ENCODE measurements around the gene GPNMB.

DNA sequence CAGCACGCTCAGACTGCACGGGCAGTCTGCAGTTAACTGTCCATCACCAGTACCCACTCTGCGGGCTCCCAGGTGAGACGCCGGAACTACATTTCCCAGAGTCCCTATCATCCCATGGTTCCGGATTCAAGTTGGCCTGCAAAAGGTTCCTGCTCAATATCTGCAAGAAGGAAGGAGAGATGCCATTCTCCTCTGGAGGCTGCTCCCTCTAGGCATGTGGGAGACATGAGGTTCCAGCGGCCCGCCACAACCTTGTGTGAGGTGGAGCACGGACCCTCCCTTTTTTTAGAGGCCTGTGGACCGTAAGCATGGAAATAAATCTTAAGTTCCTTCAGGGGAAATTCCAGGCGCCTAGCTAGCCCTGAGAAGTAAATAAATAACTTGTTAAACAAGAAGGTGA, 35.0 kb upstream of the GPNMB start:
- TF ChIP-seq EP300 (IDR thresholded peaks at IDR 0.05) = no peak
- TF ChIP-seq, protein P1, sequence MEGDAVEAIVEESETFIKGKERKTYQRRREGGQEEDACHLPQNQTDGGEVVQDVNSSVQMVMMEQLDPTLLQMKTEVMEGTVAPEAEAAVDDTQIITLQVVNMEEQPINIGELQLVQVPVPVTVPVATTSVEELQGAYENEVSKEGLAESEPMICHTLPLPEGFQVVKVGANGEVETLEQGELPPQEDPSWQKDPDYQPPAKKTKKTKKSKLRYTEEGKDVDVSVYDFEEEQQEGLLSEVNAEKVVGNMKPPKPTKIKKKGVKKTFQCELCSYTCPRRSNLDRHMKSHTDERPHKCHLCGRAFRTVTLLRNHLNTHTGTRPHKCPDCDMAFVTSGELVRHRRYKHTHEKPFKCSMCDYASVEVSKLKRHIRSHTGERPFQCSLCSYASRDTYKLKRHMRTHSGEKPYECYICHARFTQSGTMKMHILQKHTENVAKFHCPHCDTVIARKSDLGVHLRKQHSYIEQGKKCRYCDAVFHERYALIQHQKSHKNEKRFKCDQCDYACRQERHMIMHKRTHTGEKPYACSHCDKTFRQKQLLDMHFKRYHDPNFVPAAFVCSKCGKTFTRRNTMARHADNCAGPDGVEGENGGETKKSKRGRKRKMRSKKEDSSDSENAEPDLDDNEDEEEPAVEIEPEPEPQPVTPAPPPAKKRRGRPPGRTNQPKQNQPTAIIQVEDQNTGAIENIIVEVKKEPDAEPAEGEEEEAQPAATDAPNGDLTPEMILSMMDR (IDR thresholded peaks at IDR 0.05) = no peak
- TF ChIP-seq POLR2A (IDR thresholded peaks at IDR 0.05) = no peak

Measured in tibial nerve (tissue), 4 donors.